Esophagus muscularis mucosa (tissue), 4 donors: Measurements from ENCODE around the gene EMSY. TPM values are rescaled to one million over a fixed set of nuclear protein-coding genes. Genes with fewer than 3 reads are reported as not detected.

Source experiments
- DNase-seq: peaks from one replicate; pipeline ENCODE4 v3.0.0-alpha.2; 2017; ENCODE audit errors: extremely low spot score
- H3K27ac ChIP-seq, 4 donors: fragments of 200-600 bp; sonication (generic); replicated peaks in 1 of 4; 1 replicate in 3 of 4; 2 replicates in 1 of 4; pipeline ENCODE4 v1.5.1; 2016 to 2019; ENCODE audit warnings: mild to moderate bottlenecking in 1 of 4
- H3K27me3 ChIP-seq, 4 donors: fragments of 200-600 bp; sonication (generic); one replicate each; pipeline versions ENCODE4 v1.5.1 to v1.6.0; 2016 to 2019
- H3K36me3 ChIP-seq, 4 donors: fragments of 200-600 bp; sonication (generic); one replicate each; pipeline ENCODE4 v1.5.1; 2016 to 2019
- H3K4me1 ChIP-seq, 4 donors: fragments of 200-600 bp; sonication (generic); one replicate each; pipeline ENCODE4 v1.5.1; 2016 to 2019
- H3K4me3 ChIP-seq, 4 donors: fragments of 200-600 bp; sonication (generic); 1 replicate in 2 of 4; 2 replicates in 2 of 4; pipeline ENCODE4 v1.5.1; 2016 to 2019; ENCODE audit warnings: mild to moderate bottlenecking in 4 of 4, moderate library complexity in 1 of 4
- H3K9me3 ChIP-seq, 4 donors: fragments of 200-600 bp; sonication (generic); 1 replicate in 3 of 4; 2 replicates in 1 of 4; pipeline ENCODE4 v1.5.1; 2016 to 2019
- EP300 ChIP-seq: sonication (generic); formaldehyde crosslinking; IDR thresholded peaks from one replicate; pipeline ENCODE4 v1.6.1; 2017; ENCODE audit warnings: antibody characterized with exemption
- POLR2A ChIP-seq: fragments of 450-650 bp; IDR thresholded peaks from one replicate; pipeline ENCODE4 v1.6.1; 2017; ENCODE audit warnings: antibody characterized with exemption, moderate library complexity, mild to moderate bottlenecking, low read depth
- POLR2AphosphoS5 ChIP-seq, 2 donors: sonication (generic); formaldehyde crosslinking; IDR thresholded peaks; one replicate each; pipeline ENCODE4 v1.6.1; 2017; ENCODE audit warnings: antibody characterized with exemption in 2 of 2
- WGBS: methylation state at CpG from one replicate; pipeline ENCODE4 v1.1.5; 2018; 5-methylcytosine and 5-hydroxymethylcytosine counted together
- intact Hi-C: fragments of 100-400 bp; cut with DNase I; formaldehyde crosslinking; loops from one replicate; pipeline ENCODE4 v1.15.1; 2023
- small RNA-seq, 3 donors: library from RNA; depleted of rRNA; stranded (forward); fragments of <200 nt; gene quantifications; one replicate each; pipeline ENCODE3, GENCODE V24; 2016
- total RNA-seq, 4 donors: library from RNA; depleted of rRNA; stranded (reverse); fragments of >200 nt; gene quantifications; one replicate each; pipeline versions ENCODE4 v1.1.0 to v1.2.1, GENCODE V29; 2016
- TF ChIP-seq, protein P1 (sequence below), 3 experiments: fragments of 200-600 bp in 2 of 3; fragments of 450-650 bp in 1 of 3; sonication (generic) in 2 of 3; IDR thresholded peaks; one replicate each; pipeline ENCODE4 v1.5.1; 2017 to 2019; ENCODE audit warnings: antibody characterized with exemption in 3 of 3, mild to moderate bottlenecking in 2 of 3, moderate library complexity in 1 of 3

EMSY gene
- total RNA-seq, 4 donors from 2014 or later: 17.1 to 34.6 (median 27.6) TPM

GRCh38 chr11:76601724-76602123 is 156.9 kb downstream of the EMSY start:
- no peak for TF ChIP-seq EP300
- no peak for TF ChIP-seq POLR2A
- no peak for TF ChIP-seq POLR2AphosphoS5 (IDR thresholded peaks at IDR 0.05)
- TF ChIP-seq, protein P1, sequence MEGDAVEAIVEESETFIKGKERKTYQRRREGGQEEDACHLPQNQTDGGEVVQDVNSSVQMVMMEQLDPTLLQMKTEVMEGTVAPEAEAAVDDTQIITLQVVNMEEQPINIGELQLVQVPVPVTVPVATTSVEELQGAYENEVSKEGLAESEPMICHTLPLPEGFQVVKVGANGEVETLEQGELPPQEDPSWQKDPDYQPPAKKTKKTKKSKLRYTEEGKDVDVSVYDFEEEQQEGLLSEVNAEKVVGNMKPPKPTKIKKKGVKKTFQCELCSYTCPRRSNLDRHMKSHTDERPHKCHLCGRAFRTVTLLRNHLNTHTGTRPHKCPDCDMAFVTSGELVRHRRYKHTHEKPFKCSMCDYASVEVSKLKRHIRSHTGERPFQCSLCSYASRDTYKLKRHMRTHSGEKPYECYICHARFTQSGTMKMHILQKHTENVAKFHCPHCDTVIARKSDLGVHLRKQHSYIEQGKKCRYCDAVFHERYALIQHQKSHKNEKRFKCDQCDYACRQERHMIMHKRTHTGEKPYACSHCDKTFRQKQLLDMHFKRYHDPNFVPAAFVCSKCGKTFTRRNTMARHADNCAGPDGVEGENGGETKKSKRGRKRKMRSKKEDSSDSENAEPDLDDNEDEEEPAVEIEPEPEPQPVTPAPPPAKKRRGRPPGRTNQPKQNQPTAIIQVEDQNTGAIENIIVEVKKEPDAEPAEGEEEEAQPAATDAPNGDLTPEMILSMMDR (IDR thresholded peaks at IDR 0.05): no peak
- Histone ChIP-seq H3K4me1 (peaks cover 48 to 54% (median 50%) of the 10 kb centered on the region in 4 donors), H3K27ac (peak overlapping the region; percentile 41 to 62 (median 52)), H3K4me3 (no peak overlapping the region), H3K9me3 (no peaks in the 10 kb centered on the region), H3K27me3 (no peaks in the 10 kb centered on the region), H3K36me3 (no peaks in the 10 kb centered on the region)
- WGBS: 51% methylated on average over 3 of the region's 3 CpGs
- intact Hi-C loops: loop anchor here (10.0 kb wide), 1 partner anchor 73 kb away; the partner anchor contains the start of gene LRRC32
- DNase-seq: peak; percentile 74

DNA sequence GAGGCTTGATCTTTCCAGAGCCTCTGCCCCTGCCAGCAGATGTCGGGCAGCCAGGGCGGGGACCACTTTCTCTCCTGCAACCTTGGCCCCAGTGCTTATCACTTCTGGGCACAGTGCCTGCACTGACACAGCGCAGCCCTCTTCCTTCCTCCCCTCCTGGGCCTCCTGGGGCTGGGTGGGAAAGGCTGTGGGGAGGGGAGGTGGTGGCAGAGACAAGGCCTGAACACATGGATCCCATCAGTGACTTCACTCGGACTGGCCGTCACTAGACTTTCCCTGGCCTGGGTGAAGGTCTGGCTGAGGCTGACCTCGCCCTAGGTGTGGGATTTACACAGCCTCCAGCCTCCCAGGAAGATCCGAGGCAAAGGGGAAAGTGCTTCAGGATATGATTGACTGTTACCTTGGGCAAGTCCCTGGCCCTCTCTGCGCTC is 157.6 kb downstream of the EMSY start:
- H3K27ac ChIP-seq: peak overlapping the region; percentile 41 to 62 (median 52)

More for the DNA sequence above, 157.6 kb downstream of the EMSY start:
- peak; percentile 92 for DNase-seq
- Histone ChIP-seq H3K9me3 (no peaks in the 10 kb centered on the region), H3K4me3 (no peak overlapping the region), H3K36me3 (no peaks in the 10 kb centered on the region), H3K27me3 (no peaks in the 10 kb centered on the region), H3K4me1 (peaks cover 48 to 54% (median 50%) of the 10 kb centered on the region in 4 donors)
- TF ChIP-seq POLR2AphosphoS5 (IDR thresholded peaks at IDR 0.05) (peak; percentile 22 to 28), EP300 (no peak), POLR2A (no peak)
- TF ChIP-seq, protein P1 (IDR thresholded peaks at IDR 0.05): no peak
- 36% methylated on average over 7 of the region's 8 CpGs for WGBS
- intact Hi-C loops: loop anchor here (10.0 kb wide), 1 partner anchor 72 kb away; the partner anchor contains the start of gene LRRC32

Small RNA genes lying within 50 kb of the gene (small RNA-seq; reads per million reads assigned to genes)
- gene AP001189.2 (0 reads per million in 3 donors), gene RF00019 (0 reads per million in 3 donors)

Other genes with a start within 250 kb of the EMSY start
- gene WNT11, start 238.5 kb upstream of the EMSY start, total RNA-seq: 10 to 100 TPM in 2 of 4 donors, 1 to 10 TPM in 2; 3.7 to 11.0 (median 7.7) TPM
- gene THAP12, start 63.9 kb upstream of the EMSY start, total RNA-seq: 10 to 100 TPM; 20.7 to 28.8 (median 27.0) TPM
- 1 to 10 TPM in 2 of 4 donors, under 1 TPM in 2; 0.50 to 1.6 (median 1.0) TPM for gene GVQW3, start 63.7 kb upstream of the EMSY start, total RNA-seq
- 10 to 100 TPM; 19.1 to 87.5 (median 45.3) TPM for gene LRRC32, start 225.7 kb downstream of the EMSY start, total RNA-seq